PC-3 (cell line): ENCODE data around the gene SLC41A2. TPM values are rescaled to one million over a fixed set of nuclear protein-coding genes. Genes with fewer than 3 reads are reported as not detected.
"Not testable (repeated sequence)": the region's sequence is repeated elsewhere in the genome, so short reads cannot be mapped to it uniquely, and the experiment has no call there.

Experiments used
- ATAC-seq: fragments of 200-7000 bp; cut with Tn5 transposase; 2 replicates; pipeline ENCODE4 v1.9.1; 2020; ENCODE audit warnings: mild to moderate bottlenecking, moderate library complexity
- BruUV-seq: library from RNA; stranded (reverse); fragments of 400-500 nt; replicated peaks from 2 replicates; lab custom pipeline; 2021; lab: Mats Ljungman, UMichigan
- CTCF ChIA-PET: fragments of 300-600 bp; sonication (Branson Sonifier 250); formaldehyde crosslinking; loops from one replicate; lab custom pipeline; 2022; ENCODE audit warnings: antibody characterized with exemption; lab: Charles Lee
- POLR2A ChIA-PET: fragments of 300-600 bp; sonication (Branson Sonifier 250); formaldehyde crosslinking; loops from one replicate; lab custom pipeline; 2022; ENCODE audit warnings: antibody characterized with exemption; ENCODE audit not compliant: unreplicated experiment; lab: Charles Lee
- DNase-seq: peaks from one replicate; pipeline ENCODE4 v3.0.0-alpha.2; 2015
- H2AFZ ChIP-seq: fragments of 300-600 bp; sonication (generic); 2 replicates; pipeline ENCODE4 v1.6.0; 2016; ENCODE audit warnings: antibody characterized with exemption, low read length
- H3F3A ChIP-seq: fragments of 300-600 bp; sonication (generic); one replicate; pipeline ENCODE4 v1.6.0; 2017; ENCODE audit warnings: antibody characterized with exemption, low read length, control low read depth, mild to moderate bottlenecking; ENCODE audit not compliant: unreplicated experiment
- H3K27ac ChIP-seq: fragments of 300-600 bp; sonication (generic); 2 replicates; pipeline ENCODE4 v1.5.1; 2016; ENCODE audit warnings: mild to moderate bottlenecking, low read length
- H3K27me3 ChIP-seq: fragments of 300-600 bp; sonication (generic); 2 replicates; pipeline ENCODE4 v1.6.1; 2016; ENCODE audit warnings: low read length, mixed read lengths
- H3K36me3 ChIP-seq: fragments of 300-600 bp; sonication (generic); 2 replicates; pipeline ENCODE4 v1.6.1; 2016; ENCODE audit warnings: low read depth, mixed run types, low read length, mixed read lengths
- H3K4me1 ChIP-seq: fragments of 300-600 bp; sonication (generic); 2 replicates; pipeline ENCODE4 v1.5.1; 2016; ENCODE audit warnings: low read length; ENCODE audit not compliant: insufficient read depth
- H3K4me2 ChIP-seq: fragments of 300-600 bp; sonication (generic); 2 replicates; pipeline ENCODE4 v1.6.0; 2016; ENCODE audit warnings: low read length
- H3K4me3 ChIP-seq: fragments of 300-600 bp; sonication (generic); 2 replicates; pipeline ENCODE4 v1.5.1; 2016; ENCODE audit warnings: mild to moderate bottlenecking, low read length, mixed read lengths
- H3K79me2 ChIP-seq: fragments of 300-600 bp; sonication (generic); 2 replicates; pipeline ENCODE4 v1.6.1; 2017; ENCODE audit warnings: low read length, mixed read lengths
- H3K9ac ChIP-seq: fragments of 300-600 bp; sonication (generic); 2 replicates; pipeline ENCODE4 v1.6.0; 2016; ENCODE audit warnings: mild to moderate bottlenecking, low read length
- H3K9me2 ChIP-seq: fragments of 300-600 bp; sonication (generic); replicated peaks from 2 replicates; pipeline ENCODE4 v1.6.1; 2016; ENCODE audit warnings: mixed run types, low read length, mixed read lengths
- H3K9me3 ChIP-seq: fragments of 300-600 bp; sonication (generic); 2 replicates; pipeline ENCODE4 v1.6.1; 2016; ENCODE audit warnings: low read length, mixed read lengths
- H4K20me1 ChIP-seq: fragments of 300-600 bp; sonication (generic); 2 replicates; pipeline ENCODE4 v1.6.1; 2016; ENCODE audit warnings: low read length, mixed read lengths
- CTCF ChIP-seq: fragments of 300-600 bp; sonication (generic); conservative IDR thresholded peaks from 2 replicates; pipeline ENCODE4 v1.5.1; 2017; ENCODE audit warnings: antibody characterized with exemption, low read depth, mild to moderate bottlenecking, low read length
- EZH2 ChIP-seq: fragments of 300-600 bp; sonication (generic); IDR thresholded peaks from one replicate; pipeline ENCODE4 v1.6.1; 2017; ENCODE audit warnings: antibody characterized with exemption, mild to moderate bottlenecking, low read length; ENCODE audit not compliant: unreplicated experiment
- EZH2phosphoT487 ChIP-seq: fragments of 300-600 bp; sonication (generic); IDR thresholded peaks from 2 replicates; pipeline ENCODE4 v1.6.1; 2018; ENCODE audit warnings: mild to moderate bottlenecking, antibody characterized with exemption, low read length, borderline replicate concordance
- intact Hi-C: fragments of 100-400 bp; cut with micrococcal nuclease; formaldehyde crosslinking; loops from 2 replicates; pipeline ENCODE4 v1.9.0; 2023
- total RNA-seq: library from RNA; depleted of rRNA; stranded (reverse); fragments of >200 nt; gene quantifications from 2 replicates; pipeline ENCODE4 v1.2.3, GENCODE V29; 2014

SLC41A2 gene
- total RNA-seq, 1 experiment from 2014 or later = 16.3 TPM

- peaks cover 13% of the 10 kb centered on the region; the same call in 1 of the 2 replicates for H4K20me1 ChIP-seq
- no peaks in the 10 kb centered on the region for H3K9me2 ChIP-seq
- CTCF ChIA-PET = no interaction called here
- peaks cover 52% of the 10 kb centered on the region for H3K79me2 ChIP-seq
- no peaks in the 10 kb centered on the region for H3F3A ChIP-seq
- BruUV-seq = no TSS peak
- no peaks in the 10 kb centered on the region for H3K27me3 ChIP-seq
- peak within 1 kb of the TSS; percentile 78 for H2AFZ ChIP-seq
- intact Hi-C loops = loop anchor here (2.0 kb wide), 2 partner anchors 45 to 67 kb away; no protein-coding TSS in a partner anchor
- H3K4me2 ChIP-seq = peak within 1 kb of the TSS; percentile 86
- no peaks in the 10 kb centered on the region for H3K9me3 ChIP-seq
- peak; percentile 94 for DNase-seq
- ATAC-seq = peak; percentile 98
- H3K36me3 ChIP-seq = peaks cover 28% of the 10 kb centered on the region
- peak within 1 kb of the TSS; percentile 84 for H3K9ac ChIP-seq
- H3K4me3 ChIP-seq = peak within 1 kb of the TSS; percentile 79
- H3K4me1 ChIP-seq = peaks cover 22% of the 10 kb centered on the region
- H3K27ac ChIP-seq = peak within 1 kb of the TSS; percentile 6; the same call in 1 of the 2 replicates
- POLR2A ChIA-PET = no interaction called here
- TF ChIP-seq EZH2 (no peak), CTCF (no peak), EZH2phosphoT487 (no peak)
Measured at GRCh38 chr12:104986022-104986941, 28.2 kb upstream of the SLC41A2 start, which contains the start of gene NOPCHAP1. Gene NOPCHAP1 (plus strand): TSS chr12:104986316. CDS start chr12:104986353, 37 bp downstream.

- intact Hi-C loops = no loop called here
- peaks cover 41% of the 10 kb centered on the region for H3K79me2 ChIP-seq
- no peaks in the 10 kb centered on the region for H3F3A ChIP-seq
- ChIA-PET CTCF (no interaction called here), POLR2A (no interaction called here)
- H3K9me2 ChIP-seq = no peaks in the 10 kb centered on the region
- DNase-seq (no peak), ATAC-seq (no peak)
- no peak overlapping the region for H3K27ac ChIP-seq
- 0 out of 2 replicates have a peak, but pooled peaks have one; percentile 19 for TF ChIP-seq CTCF
- no peak for TF ChIP-seq EZH2
- no peak overlapping the region for H3K4me3 ChIP-seq
- H3K27me3 ChIP-seq = no peaks in the 10 kb centered on the region
- H2AFZ ChIP-seq = peak overlapping the region; percentile 78
- H3K4me2 ChIP-seq = peak overlapping the region; percentile 86
- H3K4me1 ChIP-seq = peaks cover 14% of the 10 kb centered on the region; the same call in 1 of the 2 replicates
- no peaks in the 10 kb centered on the region for H3K9me3 ChIP-seq
- H3K36me3 ChIP-seq = peaks cover 18% of the 10 kb centered on the region
- no TSS peak for BruUV-seq
- H4K20me1 ChIP-seq = peaks cover 9% of the 10 kb centered on the region; the same call in 1 of the 2 replicates
- no peak overlapping the region for H3K9ac ChIP-seq
Measured at GRCh38 chr12:104985206-104985605, 27.1 kb upstream of the SLC41A2 start.

GRCh38 chr12:104977688-104978087 is 19.6 kb upstream of the SLC41A2 start:
- H3K9me3 ChIP-seq, H3K79me2 ChIP-seq, intact Hi-C loops, H3K4me3 ChIP-seq, H2AFZ ChIP-seq, DNase-seq, H3K4me2 ChIP-seq, H3K9me2 ChIP-seq, H3K27ac ChIP-seq, H3K27me3 ChIP-seq, ATAC-seq, CTCF ChIA-PET, H3F3A ChIP-seq, POLR2A ChIA-PET, H3K36me3 ChIP-seq, H4K20me1 ChIP-seq, H3K9ac ChIP-seq, BruUV-seq: not testable (repeated sequence)
- peaks cover 13% of the 10 kb centered on the region for H3K4me1 ChIP-seq
